Ishikawa (cell line): ENCODE data around the gene ATP2C2.

Experiments used
- CEBPB ChIP-seq: IDR thresholded peaks from 2 replicates; pipeline ENCODE4 v1.6.1; 2012
- CREB1 ChIP-seq: IDR thresholded peaks from 2 replicates; pipeline ENCODE4 v1.6.1; 2012; ENCODE audit warnings: low read depth
- EGR1 ChIP-seq: IDR thresholded peaks from 2 replicates; pipeline ENCODE4 v1.6.1; 2012
- EP300 ChIP-seq: IDR thresholded peaks from 2 replicates; pipeline ENCODE4 v1.6.1; 2012; ENCODE audit warnings: borderline replicate concordance
- FOXM1 ChIP-seq: IDR thresholded peaks from 2 replicates; pipeline ENCODE4 v1.6.1; 2012; ENCODE audit warnings: low read depth, borderline replicate concordance
- MAX ChIP-seq: IDR thresholded peaks from 2 replicates; pipeline ENCODE4 v1.6.1; 2012
- NFIC ChIP-seq: IDR thresholded peaks from 2 replicates; pipeline ENCODE4 v1.6.1; 2012
- RAD21 ChIP-seq: IDR thresholded peaks from 2 replicates; pipeline ENCODE4 v1.6.1; 2012; ENCODE audit warnings: low read depth
- TAF1 ChIP-seq: IDR thresholded peaks from 2 replicates; pipeline ENCODE4 v1.6.1; 2012; ENCODE audit warnings: low read depth, mild to moderate bottlenecking
- TCF12 ChIP-seq: IDR thresholded peaks from 2 replicates; pipeline ENCODE4 v1.6.1; 2012; ENCODE audit warnings: low read depth
- TEAD4 ChIP-seq: IDR thresholded peaks from 2 replicates; pipeline ENCODE4 v1.6.1; 2012
- YY1 ChIP-seq: IDR thresholded peaks from 2 replicates; pipeline ENCODE4 v1.6.1; 2012; ENCODE audit warnings: low read depth
- ZBTB7A ChIP-seq: IDR thresholded peaks from 2 replicates; pipeline ENCODE4 v1.6.1; 2012; ENCODE audit warnings: low read depth
- TF ChIP-seq, protein P1 (sequence below): IDR thresholded peaks from 2 replicates; pipeline ENCODE4 v1.6.1; 2012
- TF ChIP-seq, protein P2 (sequence below): IDR thresholded peaks from 2 replicates; pipeline ENCODE4 v1.6.1; 2012; ENCODE audit warnings: low read depth, mild to moderate bottlenecking

The ATP2C2 gene

DNA sequence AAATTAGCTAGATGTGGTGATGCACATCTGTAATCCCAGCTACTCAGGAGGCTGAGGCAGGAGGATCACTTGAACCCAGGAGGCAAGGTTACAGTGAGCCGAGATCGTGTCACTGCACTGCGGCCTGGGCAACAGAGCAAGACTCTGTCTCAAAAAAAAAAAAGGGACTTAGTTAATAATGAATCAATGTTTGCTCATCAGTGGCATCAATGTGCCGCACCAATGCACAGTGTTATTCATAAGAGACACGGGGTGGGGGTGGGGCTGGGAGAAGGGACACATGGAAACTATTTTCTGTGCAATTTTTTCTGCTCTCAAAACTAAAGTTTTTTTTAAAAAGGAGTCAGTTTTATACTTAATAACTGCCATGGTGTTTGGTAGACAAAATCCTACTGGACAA is 6.8 kb upstream of the ATP2C2 start:
- no peak for TF ChIP-seq EGR1
- no peak for TF ChIP-seq TAF1
- no peak for TF ChIP-seq CEBPB
- TF ChIP-seq MAX = no peak
- no peak for TF ChIP-seq NFIC
- TF ChIP-seq RAD21 = no peak
- TF ChIP-seq, protein P1, sequence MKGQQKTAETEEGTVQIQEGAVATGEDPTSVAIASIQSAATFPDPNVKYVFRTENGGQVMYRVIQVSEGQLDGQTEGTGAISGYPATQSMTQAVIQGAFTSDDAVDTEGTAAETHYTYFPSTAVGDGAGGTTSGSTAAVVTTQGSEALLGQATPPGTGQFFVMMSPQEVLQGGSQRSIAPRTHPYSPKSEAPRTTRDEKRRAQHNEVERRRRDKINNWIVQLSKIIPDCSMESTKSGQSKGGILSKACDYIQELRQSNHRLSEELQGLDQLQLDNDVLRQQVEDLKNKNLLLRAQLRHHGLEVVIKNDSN = no peak
- no peak for TF ChIP-seq FOXM1
- no peak for TF ChIP-seq ZBTB7A
- no peak for TF ChIP-seq CREB1
- TF ChIP-seq TEAD4 = no peak
- TF ChIP-seq TCF12 = no peak
- TF ChIP-seq, protein P2, sequence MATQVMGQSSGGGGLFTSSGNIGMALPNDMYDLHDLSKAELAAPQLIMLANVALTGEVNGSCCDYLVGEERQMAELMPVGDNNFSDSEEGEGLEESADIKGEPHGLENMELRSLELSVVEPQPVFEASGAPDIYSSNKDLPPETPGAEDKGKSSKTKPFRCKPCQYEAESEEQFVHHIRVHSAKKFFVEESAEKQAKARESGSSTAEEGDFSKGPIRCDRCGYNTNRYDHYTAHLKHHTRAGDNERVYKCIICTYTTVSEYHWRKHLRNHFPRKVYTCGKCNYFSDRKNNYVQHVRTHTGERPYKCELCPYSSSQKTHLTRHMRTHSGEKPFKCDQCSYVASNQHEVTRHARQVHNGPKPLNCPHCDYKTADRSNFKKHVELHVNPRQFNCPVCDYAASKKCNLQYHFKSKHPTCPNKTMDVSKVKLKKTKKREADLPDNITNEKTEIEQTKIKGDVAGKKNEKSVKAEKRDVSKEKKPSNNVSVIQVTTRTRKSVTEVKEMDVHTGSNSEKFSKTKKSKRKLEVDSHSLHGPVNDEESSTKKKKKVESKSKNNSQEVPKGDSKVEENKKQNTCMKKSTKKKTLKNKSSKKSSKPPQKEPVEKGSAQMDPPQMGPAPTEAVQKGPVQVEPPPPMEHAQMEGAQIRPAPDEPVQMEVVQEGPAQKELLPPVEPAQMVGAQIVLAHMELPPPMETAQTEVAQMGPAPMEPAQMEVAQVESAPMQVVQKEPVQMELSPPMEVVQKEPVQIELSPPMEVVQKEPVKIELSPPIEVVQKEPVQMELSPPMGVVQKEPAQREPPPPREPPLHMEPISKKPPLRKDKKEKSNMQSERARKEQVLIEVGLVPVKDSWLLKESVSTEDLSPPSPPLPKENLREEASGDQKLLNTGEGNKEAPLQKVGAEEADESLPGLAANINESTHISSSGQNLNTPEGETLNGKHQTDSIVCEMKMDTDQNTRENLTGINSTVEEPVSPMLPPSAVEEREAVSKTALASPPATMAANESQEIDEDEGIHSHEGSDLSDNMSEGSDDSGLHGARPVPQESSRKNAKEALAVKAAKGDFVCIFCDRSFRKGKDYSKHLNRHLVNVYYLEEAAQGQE = no peak

- TF ChIP-seq TCF12 = no peak
- TF ChIP-seq EP300 = no peak
- TF ChIP-seq, protein P2 = no peak
- no peak for TF ChIP-seq MAX
- TF ChIP-seq CEBPB = no peak
- TF ChIP-seq ZBTB7A = no peak
- TF ChIP-seq YY1 = no peak
- TF ChIP-seq FOXM1 = no peak
- TF ChIP-seq, protein P1 = no peak
- no peak for TF ChIP-seq CREB1
- TF ChIP-seq NFIC = no peak
- TF ChIP-seq EGR1 = no peak
- no peak for TF ChIP-seq TEAD4
- TF ChIP-seq TAF1 = no peak
- no peak for TF ChIP-seq RAD21
These were observed 5.8 kb upstream of the ATP2C2 start for GRCh38 chr16:84362471-84362941.

GRCh38 chr16:84366208-84366607 is 2.1 kb upstream of the ATP2C2 start:
- TF ChIP-seq FOXM1 = no peak
- TF ChIP-seq MAX = no peak
- TF ChIP-seq CREB1 = no peak
- no peak for TF ChIP-seq RAD21
- no peak for TF ChIP-seq NFIC
- no peak for TF ChIP-seq EP300

DNA sequence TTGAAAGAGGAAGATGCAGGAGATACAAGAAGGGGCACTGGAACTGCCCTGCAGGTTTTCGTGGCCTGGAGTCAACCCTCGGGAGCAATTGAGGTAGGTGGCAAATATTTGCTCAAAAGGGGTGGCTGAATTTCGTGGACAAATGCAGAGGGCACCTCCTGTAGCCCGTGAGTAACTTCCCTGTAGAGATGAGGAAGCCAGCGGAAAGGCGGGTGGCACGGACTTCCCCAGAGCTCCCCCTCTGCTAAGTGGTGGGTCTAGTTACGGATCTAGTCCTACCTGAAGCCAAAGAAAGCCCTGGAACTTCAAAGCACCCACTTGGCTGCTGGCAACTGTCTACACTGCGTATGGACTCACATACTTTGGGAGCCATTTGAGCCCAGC is 1.0 kb upstream of the ATP2C2 start:
- no peak for TF ChIP-seq TAF1
- no peak for TF ChIP-seq TEAD4
- no peak for TF ChIP-seq FOXM1
- TF ChIP-seq, protein P1 = no peak
- no peak for TF ChIP-seq YY1
- no peak for TF ChIP-seq NFIC
- no peak for TF ChIP-seq MAX
- no peak for TF ChIP-seq RAD21
- no peak for TF ChIP-seq ZBTB7A
- TF ChIP-seq EP300 = no peak
- TF ChIP-seq, protein P2 = no peak
- TF ChIP-seq EGR1 = no peak
